ENCODE data around the gene KIF22.

Gene KIF22

DNA sequence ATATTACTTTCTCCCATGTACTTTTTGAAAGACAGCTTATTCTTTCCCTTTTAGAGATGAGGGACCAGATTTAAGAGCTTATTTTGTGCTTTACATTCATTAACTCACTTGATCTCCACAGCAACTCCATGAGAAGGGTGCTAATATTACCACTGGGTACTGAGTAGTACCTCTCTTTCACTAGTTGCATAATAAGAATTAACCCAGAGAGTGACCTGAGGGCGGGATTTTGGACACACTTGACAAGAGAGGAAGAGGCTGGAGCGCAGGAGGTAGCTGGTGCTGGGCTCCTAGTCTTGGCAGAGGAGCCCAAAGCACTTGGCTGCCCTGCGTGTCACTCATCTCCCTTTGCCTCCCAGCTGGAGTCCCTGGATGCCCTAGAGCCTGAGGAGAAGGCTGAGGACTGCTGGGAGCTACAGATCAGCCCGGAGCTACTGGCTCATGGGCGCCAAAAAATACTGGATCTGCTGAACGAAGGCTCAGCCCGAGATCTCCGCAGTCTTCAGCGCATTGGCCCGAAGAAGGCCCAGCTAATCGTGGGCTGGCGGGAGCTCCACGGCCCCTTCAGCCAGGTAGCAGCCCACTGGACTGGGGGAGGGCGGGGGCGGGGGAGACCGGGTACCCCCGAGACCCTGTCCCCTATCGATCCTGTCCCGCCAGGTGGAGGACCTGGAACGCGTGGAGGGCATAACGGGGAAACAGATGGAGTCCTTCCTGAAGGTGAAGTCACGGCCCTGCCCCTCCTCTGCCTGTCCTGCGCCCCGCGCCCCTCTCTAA lies 14.1 kb downstream of the KIF22 start:
- no peak for DNase-seq

DNA sequence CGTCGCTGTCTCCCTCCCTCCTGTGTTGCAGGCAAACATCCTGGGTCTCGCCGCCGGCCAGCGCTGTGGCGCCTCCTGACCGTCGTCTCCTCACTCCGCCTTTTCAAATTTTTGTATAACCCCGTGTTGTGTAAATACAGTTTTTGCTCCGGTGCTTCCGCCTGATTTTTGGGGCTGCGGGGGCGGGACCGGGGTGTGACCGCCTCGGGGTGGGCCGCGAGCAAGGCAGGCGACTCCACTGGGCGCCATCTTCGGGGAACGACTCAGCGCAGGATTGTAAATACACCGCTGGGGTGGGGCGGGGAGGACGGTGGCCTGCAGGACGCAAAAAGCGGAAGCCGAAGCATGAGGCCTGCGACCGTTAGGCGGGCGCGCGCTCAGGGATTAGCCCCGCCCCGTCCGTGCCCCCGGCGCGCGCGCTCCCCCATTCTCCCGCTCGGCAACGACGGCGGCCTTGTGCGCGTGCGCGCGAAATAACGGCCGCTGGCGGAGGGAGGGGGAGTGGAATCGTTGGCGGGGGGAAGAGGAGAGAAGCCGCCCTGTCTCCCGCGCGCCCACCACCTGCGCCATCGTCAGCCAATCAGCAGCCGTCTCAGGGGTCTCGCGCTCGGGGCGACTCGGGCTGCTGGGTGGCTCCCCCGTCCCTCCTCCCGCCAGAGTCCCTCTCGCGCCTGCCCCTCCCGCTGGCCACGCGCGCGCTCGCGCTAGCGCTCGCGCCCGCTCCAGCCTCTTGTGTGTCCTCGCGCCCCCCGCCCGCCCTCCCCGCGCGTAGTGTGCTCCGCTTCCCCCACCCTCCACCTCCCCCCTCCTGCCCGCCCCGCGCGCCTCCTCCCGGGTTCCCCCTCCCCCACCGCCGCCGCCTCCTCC lies 14.9 kb downstream of the KIF22 start:
- DNase-seq = peak; percentile 96

DNA sequence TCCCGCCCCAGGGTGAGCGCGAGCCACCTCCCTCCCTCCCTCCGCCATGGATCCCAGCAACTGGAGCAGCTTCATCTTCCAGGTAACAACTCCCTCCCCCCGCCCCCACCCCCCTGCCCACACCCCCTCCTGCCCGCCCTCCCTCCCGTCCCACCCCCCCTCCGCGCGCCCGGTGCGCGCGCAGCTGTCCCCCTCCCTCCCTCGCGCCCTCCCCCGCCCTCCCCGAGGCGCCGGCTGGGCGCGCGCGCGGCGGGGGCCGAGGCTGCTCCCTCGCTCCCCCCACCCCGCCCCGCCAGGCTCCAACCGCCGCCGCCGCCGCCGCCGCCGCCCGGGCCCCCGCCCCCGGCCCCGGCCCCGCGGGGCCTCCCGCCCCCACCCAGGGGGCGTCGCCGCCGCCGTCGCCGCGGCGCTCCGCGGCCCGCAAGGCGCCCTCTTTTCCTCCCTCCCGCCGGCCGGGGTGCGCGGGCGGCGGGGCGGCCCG lies 15.6 kb downstream of the KIF22 start, which contains the start of gene MAZ:
Gene MAZ (plus strand): TSS at position 431 of the 481 bp plus-strand sequence. CDS start 173 bp downstream, outside the sequence.
- DNase-seq = no peak

DNA sequence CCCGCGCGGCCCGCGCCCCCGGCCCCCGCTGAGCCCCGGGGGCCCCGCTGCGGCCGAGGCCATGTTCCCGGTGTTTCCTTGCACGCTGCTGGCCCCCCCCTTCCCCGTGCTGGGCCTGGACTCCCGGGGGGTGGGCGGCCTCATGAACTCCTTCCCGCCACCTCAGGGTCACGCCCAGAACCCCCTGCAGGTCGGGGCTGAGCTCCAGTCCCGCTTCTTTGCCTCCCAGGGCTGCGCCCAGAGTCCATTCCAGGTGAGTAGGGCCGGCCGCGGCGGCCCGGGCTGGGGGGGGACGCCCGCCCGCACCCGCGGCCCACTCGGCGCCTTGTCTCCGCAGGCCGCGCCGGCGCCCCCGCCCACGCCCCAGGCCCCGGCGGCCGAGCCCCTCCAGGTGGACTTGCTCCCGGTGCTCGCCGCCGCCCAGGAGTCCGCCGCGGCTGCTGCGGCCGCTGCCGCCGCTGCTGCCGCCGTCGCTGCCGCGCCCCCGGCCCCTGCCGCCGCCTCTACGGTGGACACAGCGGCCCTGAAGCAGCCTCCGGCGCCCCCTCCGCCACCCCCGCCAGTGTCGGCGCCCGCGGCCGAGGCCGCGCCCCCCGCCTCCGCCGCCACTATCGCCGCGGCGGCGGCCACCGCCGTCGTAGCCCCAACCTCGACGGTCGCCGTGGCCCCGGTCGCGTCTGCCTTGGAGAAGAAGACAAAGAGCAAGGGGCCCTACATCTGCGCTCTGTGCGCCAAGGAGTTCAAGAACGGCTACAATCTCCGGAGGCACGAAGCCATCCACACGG lies 16.3 kb downstream of the KIF22 start:
- peak; percentile 30 for DNase-seq

DNA sequence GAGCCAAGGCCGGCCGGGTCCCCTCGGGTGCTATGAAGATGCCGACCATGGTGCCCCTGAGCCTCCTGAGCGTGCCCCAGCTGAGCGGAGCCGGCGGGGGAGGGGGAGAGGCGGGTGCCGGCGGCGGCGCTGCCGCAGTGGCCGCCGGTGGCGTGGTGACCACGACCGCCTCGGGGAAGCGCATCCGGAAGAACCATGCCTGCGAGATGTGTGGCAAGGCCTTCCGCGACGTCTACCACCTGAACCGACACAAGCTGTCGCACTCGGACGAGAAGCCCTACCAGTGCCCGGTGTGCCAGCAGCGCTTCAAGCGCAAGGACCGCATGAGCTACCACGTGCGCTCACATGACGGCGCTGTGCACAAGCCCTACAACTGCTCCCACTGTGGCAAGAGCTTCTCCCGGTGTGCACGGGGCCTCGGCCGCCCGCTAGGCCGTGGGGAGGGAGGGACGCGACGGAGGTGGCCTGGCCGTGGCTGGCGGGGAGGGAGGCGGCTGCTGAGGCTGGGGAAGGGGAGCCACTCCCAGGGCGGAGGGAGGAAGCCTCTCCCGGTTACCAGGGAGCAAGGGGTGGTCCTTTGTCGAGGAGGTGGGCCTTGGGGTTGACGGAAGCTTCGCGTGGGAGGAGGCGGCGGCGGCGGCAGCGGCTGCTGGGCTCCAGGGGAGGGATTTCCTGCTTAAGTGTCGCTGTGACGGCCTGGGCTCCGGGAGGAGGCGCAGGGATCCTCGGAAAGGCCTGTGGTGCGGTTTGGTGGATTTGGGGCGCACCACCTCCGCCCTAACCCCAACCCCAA lies 17.1 kb downstream of the KIF22 start:
- peak; percentile 78 for DNase-seq

DNA sequence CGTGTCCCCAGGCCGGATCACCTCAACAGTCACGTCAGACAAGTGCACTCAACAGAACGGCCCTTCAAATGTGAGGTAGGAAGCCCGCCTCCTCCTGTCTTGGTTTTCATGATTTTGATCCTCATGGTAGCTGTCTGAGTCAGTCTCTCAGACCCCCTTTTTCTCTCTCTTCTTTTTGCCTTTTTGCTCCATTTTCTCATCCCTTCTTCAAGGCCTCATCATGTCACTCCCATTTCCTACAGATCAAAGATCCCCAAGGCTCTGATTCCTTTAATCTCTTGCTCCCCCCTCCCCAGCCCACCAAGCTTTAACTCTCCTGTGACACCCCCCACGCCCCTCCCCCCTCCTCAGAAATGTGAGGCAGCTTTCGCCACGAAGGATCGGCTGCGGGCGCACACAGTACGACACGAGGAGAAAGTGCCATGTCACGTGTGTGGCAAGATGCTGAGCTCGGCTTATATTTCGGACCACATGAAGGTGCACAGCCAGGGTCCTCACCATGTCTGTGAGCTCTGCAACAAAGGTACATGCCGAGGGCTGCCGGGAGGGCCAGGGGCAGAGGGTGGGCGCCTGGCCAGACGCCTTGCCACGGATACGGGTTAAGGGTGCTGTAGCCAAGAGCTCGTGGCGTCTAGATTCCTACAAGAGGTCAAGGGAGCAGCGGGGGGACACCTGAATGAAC lies 17.8 kb downstream of the KIF22 start:
- DNase-seq = peak; percentile 21

DNA sequence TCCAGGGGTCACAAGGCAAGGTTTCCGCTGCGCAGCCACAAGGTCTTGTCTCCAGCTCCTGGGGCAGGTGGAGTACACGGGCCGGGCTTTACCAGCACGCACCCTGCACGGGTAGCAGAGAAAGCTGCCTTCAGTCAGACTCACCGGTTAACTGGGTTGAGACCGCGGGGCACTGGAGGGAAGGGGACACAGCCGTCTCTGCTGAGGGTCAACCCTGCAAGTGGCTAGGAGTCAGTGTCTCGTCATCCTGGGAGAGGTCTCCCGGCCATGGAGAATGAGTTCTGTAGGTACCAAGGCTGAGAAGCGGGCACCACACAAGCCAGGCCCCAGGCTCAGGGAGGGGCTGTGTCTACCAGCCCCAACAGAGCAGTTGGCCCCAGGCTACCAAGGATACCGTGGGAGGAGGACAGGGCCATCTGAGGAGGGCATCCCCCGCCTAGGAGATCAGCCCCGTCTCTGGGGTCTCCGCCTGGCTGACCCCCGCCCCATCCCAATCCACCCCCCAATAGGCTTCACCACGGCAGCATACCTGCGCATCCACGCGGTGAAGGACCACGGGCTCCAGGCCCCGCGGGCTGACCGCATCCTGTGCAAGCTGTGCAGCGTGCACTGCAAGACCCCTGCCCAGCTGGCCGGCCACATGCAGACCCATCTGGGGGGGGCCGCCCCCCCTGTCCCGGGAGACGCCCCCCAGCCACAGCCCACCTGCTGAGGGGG lies 18.6 kb downstream of the KIF22 start:
- no peak for DNase-seq

DNA sequence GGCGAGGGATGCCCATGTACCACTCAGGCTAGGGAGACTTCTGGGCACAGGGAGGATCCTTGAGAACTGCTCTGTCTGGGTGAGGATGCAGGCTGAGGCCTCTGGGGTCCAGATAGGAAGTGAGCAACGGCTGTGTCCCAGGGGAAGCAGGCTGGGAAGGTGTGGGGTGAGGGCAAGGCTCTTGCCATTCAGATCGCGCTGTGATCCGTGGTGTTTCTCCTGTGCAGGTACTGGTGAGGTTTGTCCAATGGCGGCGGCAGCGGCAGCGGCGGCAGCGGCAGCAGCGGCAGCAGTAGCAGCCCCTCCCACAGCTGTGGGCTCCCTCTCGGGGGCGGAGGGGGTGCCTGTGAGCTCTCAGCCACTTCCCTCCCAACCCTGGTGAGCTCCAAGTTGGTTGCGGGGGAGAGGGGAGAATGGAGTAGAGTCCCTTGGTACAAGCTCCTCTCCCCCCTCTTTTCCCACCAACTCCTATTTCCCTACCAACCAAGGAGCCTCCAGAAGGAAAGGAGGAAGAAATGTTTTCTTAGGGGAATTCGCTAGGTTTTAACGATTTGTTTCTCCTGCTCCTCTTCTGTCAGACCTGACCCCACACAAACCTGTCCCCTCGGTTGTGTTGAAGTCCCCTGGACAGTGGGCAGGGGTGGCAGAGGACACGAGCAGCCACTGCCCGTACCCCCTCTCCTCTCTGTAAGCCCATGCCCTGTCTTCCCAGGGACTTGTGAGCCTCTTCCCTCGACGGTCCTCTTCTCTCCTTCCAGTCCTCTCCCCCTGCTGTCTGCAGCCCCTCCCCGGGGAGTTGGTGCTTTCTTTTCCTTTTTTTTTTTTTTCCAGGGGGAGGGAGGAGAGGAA lies 19.5 kb downstream of the KIF22 start:
- DNase-seq = peak; percentile 34

DNA sequence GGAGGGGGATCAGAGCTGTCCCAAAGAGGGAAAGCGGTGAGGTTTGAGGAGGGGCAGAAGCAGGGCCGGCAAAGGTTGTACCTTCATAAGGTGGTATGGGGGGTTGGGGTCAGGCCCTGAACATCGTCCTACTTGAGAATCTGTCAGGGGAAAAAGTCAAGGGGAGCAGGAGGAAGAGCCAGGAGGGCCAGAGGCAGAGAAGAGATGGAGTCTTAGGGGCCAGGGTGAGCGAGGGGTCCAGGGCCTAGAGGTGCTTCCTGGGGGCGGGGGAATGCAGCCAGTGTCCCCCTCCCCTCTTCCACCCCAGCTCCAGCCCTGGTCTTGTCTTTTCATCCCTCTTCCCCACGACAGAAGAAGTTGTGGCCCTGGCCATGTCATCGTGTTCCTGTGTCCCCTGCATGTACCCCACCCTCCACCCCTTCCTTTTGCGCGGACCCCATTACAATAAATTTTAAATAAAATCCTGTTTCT lies 20.2 kb downstream of the KIF22 start:
- DNase-seq = no peak

DNA sequence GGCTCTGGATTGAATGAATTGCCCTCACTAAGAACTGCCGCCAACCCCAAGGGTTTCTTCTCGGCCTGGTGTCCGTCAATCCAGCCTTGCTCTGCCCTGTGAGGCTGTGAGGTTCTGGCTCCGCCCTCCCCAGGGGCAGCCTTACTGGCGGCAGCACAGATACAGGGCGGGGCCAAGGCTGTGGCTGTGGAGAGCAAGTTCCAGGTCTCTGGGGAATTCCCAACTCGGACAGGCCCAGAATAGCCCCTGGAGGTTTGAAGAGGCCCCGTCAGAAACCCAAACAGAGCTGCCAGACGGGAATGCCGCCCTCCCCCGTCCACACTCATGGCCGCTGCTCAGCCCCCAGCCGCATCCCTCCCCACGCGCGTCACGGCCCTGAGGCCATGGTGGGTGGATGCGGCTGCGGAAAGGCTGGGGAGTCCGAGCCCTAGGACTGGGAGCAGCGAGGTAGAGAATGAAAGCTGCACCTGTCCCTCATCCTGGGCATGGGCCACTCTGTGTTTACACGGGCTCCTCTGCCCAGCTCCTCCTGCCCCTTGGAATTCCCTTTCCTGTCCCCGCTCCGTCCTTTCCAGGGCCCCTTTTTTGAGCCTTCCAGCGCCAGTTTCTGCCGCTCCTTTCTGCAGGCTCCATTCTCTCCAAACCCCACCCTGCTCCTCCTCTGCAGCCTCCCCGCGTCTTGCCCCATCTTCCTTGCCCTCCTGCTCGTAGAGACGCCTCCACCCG lies 20.8 kb downstream of the KIF22 start:
- peak; percentile 46 for DNase-seq

DNA sequence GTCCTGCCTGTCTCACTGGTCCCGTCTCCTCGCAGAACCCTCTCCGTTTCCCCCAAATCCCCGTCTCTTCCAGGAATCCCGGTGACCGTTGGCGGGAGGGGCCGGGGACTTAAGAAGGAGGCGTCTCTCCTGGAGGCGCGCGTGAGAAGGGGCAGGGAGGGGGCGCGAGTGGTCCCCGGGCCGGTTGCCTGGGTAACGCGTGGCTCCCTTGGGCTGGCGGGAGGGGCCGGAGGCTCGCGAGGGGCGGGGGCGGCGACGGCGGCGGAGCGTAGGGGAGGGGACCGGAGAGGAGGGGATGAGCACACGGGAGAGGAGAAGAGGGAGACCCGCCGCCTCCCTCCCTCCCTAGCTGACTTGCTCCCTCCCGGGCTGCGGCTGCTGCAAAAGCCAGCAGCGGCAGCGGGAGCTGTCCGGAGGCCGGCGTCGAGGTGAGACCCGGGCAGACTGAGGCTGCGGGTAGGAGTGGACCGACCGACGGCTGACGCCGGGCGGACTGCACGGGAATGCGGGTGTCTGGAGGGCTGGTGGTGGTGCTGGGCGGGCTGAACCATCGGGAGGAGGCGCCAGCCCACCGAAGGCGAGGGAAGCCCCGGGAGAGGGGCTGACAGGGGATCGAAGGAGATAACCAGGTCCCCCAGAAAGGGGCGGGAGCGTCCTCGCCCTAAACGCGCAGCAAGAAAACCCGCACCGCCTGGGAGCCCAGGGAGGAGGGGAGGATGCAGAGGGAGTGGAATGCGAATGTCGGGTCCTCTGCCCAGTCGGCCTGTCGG lies 21.5 kb downstream of the KIF22 start, which contains the start of gene PRRT2:
Gene PRRT2 (plus strand): TSS at position 298 of the 770 bp plus-strand sequence. CDS start 862 bp downstream, outside the sequence.
- peak; percentile 36 for DNase-seq

DNA sequence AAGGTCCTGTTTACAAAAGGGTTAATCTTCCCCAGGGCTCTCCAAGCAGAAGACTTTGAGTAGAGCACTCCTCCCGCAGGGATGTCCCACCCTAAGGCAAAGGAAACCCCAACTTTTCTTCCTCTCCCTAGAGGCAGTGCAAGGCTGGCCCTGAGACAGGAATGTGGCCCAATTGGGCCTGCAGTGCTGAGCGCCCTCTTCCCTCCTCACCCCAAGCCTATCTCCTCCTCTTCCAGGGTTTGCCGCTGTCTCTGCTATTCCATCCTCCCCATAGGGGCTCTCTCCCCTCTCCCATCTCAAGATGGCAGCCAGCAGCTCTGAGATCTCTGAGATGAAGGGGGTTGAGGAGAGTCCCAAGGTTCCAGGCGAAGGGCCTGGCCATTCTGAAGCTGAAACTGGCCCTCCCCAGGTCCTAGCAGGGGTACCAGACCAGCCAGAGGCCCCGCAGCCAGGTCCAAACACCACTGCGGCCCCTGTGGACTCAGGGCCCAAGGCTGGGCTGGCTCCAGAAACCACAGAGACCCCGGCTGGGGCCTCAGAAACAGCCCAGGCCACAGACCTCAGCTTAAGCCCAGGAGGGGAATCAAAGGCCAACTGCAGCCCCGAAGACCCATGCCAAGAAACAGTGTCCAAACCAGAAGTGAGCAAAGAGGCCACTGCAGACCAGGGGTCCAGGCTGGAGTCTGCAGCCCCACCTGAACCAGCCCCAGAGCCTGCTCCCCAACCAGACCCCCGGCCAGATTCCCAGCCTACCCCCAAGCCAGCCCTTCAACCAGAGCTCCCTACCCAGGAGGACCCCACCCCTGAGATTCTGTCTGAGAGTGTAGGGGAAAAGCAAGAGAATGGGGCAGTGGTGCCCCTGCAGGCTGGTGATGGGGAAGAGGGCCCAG lies 22.4 kb downstream of the KIF22 start:
- no peak for DNase-seq

DNA sequence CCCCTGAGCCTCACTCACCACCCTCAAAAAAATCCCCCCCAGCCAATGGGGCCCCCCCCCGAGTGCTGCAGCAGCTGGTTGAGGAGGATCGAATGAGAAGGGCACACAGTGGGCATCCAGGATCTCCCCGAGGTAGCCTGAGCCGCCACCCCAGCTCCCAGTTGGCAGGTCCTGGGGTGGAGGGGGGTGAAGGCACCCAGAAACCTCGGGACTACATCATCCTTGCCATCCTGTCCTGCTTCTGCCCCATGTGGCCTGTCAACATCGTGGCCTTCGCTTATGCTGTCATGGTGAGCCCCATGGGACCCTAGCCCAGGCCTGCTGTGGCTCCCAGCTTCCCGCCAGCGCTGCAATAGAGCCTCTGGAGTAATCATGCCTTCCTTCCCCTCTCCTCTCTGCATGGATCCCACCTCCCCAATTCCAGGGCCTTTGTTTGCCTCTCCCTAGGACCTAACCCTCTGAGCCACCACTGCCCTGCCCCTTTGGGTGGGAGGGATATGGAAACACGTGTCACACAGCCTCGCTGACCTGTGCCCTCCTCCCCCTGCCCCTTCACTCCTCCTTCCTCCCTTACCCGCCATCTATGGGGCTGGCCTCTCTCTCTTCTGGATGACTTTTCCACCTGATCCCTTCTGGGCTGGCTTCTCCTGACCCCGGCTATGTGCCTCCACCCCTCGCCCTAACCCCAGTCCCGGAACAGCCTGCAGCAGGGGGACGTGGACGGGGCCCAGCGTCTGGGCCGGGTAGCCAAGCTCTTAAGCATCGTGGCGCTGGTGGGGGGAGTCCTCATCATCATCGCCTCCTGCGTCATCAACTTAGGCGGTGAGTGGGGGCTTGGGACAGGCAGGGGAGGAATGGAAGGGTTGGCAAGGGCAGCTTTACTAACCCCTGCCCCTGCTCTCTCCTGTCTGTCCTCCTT lies 23.4 kb downstream of the KIF22 start:
- no peak for DNase-seq

DNA sequence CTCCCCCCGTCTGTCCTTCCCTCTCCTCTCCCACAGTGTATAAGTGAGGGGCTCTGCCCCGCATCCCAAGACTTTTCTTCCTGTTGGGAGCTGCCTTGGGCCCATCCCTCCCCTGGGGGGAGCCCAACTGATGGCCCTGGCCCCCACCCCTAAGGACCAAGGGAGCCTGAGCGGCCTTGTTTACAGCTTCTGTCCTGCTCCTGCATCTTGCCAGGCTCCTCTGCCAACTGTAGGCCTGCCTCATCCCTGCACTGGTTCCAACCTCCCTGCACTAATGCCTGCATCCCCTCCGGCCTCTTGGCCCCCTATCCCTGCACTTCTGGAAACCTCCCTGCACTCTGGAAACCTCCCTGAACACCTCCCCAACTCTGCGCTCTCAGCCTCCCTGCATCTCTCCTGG lies 24.0 kb downstream of the KIF22 start:
- DNase-seq = no peak

DNA sequence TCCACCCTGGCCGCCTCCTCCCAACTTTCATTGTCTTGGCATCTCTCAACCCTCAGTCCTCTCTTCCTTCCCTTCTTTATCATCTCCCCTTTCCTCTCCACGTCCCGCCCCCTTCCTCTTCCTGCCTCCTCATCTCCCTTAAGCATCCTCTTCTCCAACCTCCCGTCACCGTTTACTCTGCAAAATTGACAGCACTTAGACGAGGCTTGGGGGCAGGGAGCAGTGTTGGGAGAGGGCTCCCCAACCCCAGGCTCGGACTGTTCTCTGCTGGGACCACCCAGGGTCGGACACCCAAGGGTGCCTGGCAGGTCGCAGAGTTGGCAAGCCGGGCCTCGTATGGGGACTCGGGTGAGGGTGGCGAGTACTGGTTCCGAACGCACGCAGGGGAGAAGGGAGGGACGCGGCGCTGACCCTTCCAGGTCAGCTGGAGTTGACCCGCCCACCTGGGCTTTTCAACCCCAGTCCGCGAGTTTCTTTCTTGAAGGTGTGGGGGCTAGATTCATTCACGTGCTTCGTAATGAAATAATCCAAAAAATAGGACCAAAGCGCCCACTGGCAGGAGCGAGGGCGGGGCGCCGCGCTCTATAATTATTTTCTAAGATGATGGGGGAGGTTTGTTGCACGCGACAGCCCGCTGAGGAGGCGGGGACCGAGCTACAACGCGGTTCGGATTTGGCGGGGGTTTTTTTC lies 24.6 kb downstream of the KIF22 start:
- DNase-seq = peak; percentile 66
